ENCODE data around the gene B3GNT7.

GRCh38 chr2:231422056-231422455 is 26.5 kb downstream of the B3GNT7 start:
- TF ChIP-seq CTCF (IDR thresholded peaks at IDR 0.05) (no peak), ZFX (IDR thresholded peaks at IDR 0.05; ENCODE audit: borderline replicate concordance) (no peak)

Measured in 22Rv1 (cell line).